GM12878 (cell line): ENCODE data around the gene UTP14C. TPM values are rescaled to one million over a fixed set of nuclear protein-coding genes. Genes with fewer than 3 reads are reported as not detected.

Source experiments
- ATAC-seq: fragments of 200-7000 bp; cut with Tn5 transposase; 3 replicates; pipeline ENCODE4 v1.9.1; 2020; ENCODE audit warnings: mild to moderate bottlenecking, moderate library complexity
- BruUV-seq: library from RNA; stranded (reverse); fragments of 400-500 nt; replicated peaks from 2 replicates; lab custom pipeline; 2021; lab: Mats Ljungman, UMichigan
- CTCF ChIA-PET: fragments of 300-600 bp; sonication (Branson Sonifier 250); formaldehyde crosslinking; extraction: SDS; loops from one replicate; lab custom pipeline; 2021; ENCODE audit warnings: inconsistent platforms; lab: Yijun Ruan, JAX
- POLR2A ChIA-PET: fragments of 350-600 bp; formaldehyde crosslinking; extraction: SDS; loops from one replicate; lab custom pipeline; 2021; ENCODE audit warnings: inconsistent platforms; lab: Charles Lee
- RAD21 ChIA-PET: fragments of 300-600 bp; sonication (Branson Sonifier 250); formaldehyde crosslinking; loops from one replicate; lab custom pipeline; 2023; ENCODE audit warnings: antibody characterized with exemption; ENCODE audit not compliant: unreplicated experiment; lab: Charles Lee
- SMC1A ChIA-PET: fragments of 300-600 bp; sonication (Branson Sonifier 250); formaldehyde crosslinking; loops from one replicate; lab custom pipeline; 2023; ENCODE audit not compliant: unreplicated experiment, uncharacterized antibody; lab: Charles Lee
- DNase-seq: peaks from one replicate; pipeline ENCODE4 v3.0.0-alpha.2; 2011; ENCODE audit warnings: low read depth, low spot score
- FAIRE-seq: peaks from 3 replicates; lab custom pipeline; 2011; peaks lifted over from hg19 to GRCh38; lab: Jason Lieb, UNC
- H2AFZ ChIP-seq: 2 replicates; pipeline ENCODE4 v1.6.0; 2011; ENCODE audit warnings: low read depth, low read length, control low read depth; ENCODE audit not compliant: control insufficient read depth
- H3K27ac ChIP-seq: 2 replicates; pipeline ENCODE4 v1.5.1; 2011; ENCODE audit warnings: control low read depth; ENCODE audit not compliant: control insufficient read depth, insufficient read depth
- H3K27me3 ChIP-seq, 2 experiments: replicated peaks in 1 of 2; 2 replicates each; pipeline versions ENCODE4 v1.6.0 to v1.6.1; 2011; ENCODE audit warnings: low read length in 1 of 2; ENCODE audit not compliant: control insufficient read depth in 2 of 2, insufficient read depth in 2 of 2
- H3K36me3 ChIP-seq, 2 experiments: 2 replicates each; pipeline ENCODE4 v1.5.1; 2011; ENCODE audit warnings: low read length in 1 of 2; ENCODE audit not compliant: control insufficient read depth in 2 of 2, insufficient read depth in 2 of 2
- H3K4me1 ChIP-seq: 2 replicates; pipeline ENCODE4 v1.6.1; 2011; ENCODE audit warnings: mild to moderate bottlenecking, low read length, moderate library complexity, mixed read lengths; ENCODE audit not compliant: control insufficient read depth, insufficient read depth
- H3K4me2 ChIP-seq: 2 replicates; pipeline ENCODE4 v1.6.0; 2011; ENCODE audit warnings: control low read depth; ENCODE audit not compliant: control insufficient read depth, insufficient read depth
- H3K4me3 ChIP-seq: fragments of 200-600 bp; sonication (generic); 2 replicates; pipeline ENCODE4 v1.5.1; 2016
- H3K79me2 ChIP-seq: 2 replicates; pipeline ENCODE4 v1.6.0; 2011; ENCODE audit warnings: low read length; ENCODE audit not compliant: control insufficient read depth, insufficient read depth
- H3K9ac ChIP-seq: 2 replicates; pipeline ENCODE4 v1.8.0; 2011; ENCODE audit warnings: low read length, control low read depth, mixed read lengths; ENCODE audit not compliant: control insufficient read depth, insufficient read depth
- H3K9me3 ChIP-seq: replicated peaks from 3 replicates; pipeline ENCODE4 v1.5.1; 2011; ENCODE audit warnings: mild to moderate bottlenecking, low read length; ENCODE audit not compliant: control insufficient read depth, insufficient read depth
- H4K20me1 ChIP-seq: 2 replicates; pipeline ENCODE4 v1.6.0; 2011; ENCODE audit not compliant: control insufficient read depth, insufficient read depth
- CBX5 ChIP-seq: sonication (generic); IDR thresholded peaks from 2 replicates; pipeline ENCODE4 v1.6.1; 2016; ENCODE audit warnings: low read depth, moderate library complexity, mild to moderate bottlenecking, inconsistent platforms
- CHD1 ChIP-seq: IDR thresholded peaks from 2 replicates; pipeline ENCODE4 v1.6.1; 2012; ENCODE audit warnings: low read depth, low read length, improper control_type of control experiment
- NBN ChIP-seq: fragments of 450-650 bp; IDR thresholded peaks from 2 replicates; pipeline ENCODE4 v1.6.1; 2016
- NFYA ChIP-seq: IDR thresholded peaks from 2 replicates; pipeline ENCODE4 v1.6.1; 2011; ENCODE audit warnings: low read depth, mild to moderate bottlenecking, low read length, improper control_type of control experiment, borderline replicate concordance
- NFYB ChIP-seq: IDR thresholded peaks from 2 replicates; pipeline ENCODE4 v1.6.1; 2011; ENCODE audit warnings: low read depth, mild to moderate bottlenecking, low read length, improper control_type of control experiment, moderate library complexity; ENCODE audit not compliant: insufficient read depth
- SUZ12 ChIP-seq: fragments of 200-600 bp; sonication (generic); IDR thresholded peaks from one replicate; pipeline ENCODE4 v1.6.1; 2018; ENCODE audit warnings: antibody characterized with exemption, mild to moderate bottlenecking; ENCODE audit not compliant: unreplicated experiment
- TARDBP ChIP-seq: IDR thresholded peaks from 2 replicates; pipeline ENCODE4 v1.6.1; 2016; ENCODE audit warnings: borderline replicate concordance
- TBL1XR1 ChIP-seq: IDR thresholded peaks from 2 replicates; pipeline ENCODE4 v1.6.1; 2012; ENCODE audit warnings: low read depth, low read length, improper control_type of control experiment
- YBX1 ChIP-seq: fragments of 450-650 bp; IDR thresholded peaks from 2 replicates; pipeline ENCODE4 v1.6.1; 2016; ENCODE audit warnings: antibody characterized with exemption
- WGBS: methylation state at CpG from one replicate; pipeline ENCODE4 v1.1.6; 2016; ENCODE audit warnings: low lambda C conversion rate; ENCODE audit not compliant: insufficient replicate concordance, insufficient coverage; ENCODE audit errors: missing lambda C conversion rate; 5-methylcytosine and 5-hydroxymethylcytosine counted together
- in situ Hi-C: fragments of 300-500 bp; cut with MboI; formaldehyde crosslinking; loops from 9 replicates; pipeline ENCODE4 v1.14.3; 2018; ENCODE audit warnings: mixed read lengths
- intact Hi-C: fragments of 100-400 bp; cut with micrococcal nuclease; formaldehyde crosslinking; loops from one replicate; pipeline ENCODE4 v1.14.2; 2022; ENCODE audit not compliant: unreplicated experiment
- polyA plus RNA-seq, 11 experiments: library from polyadenylated mRNA; depleted of rRNA in 4 of 11; unstranded in 6 of 11; stranded (reverse) in 5 of 11; fragments of >200 nt; fragmentation: Nextera tagmentation in 4 of 11; fragmentation: Illumina TruSeq in 1 of 11; extraction: Ambion mirVana in 4 of 11; extraction: Trizol in 1 of 11; gene quantifications; 1 replicate in 1 of 11; 2 replicates in 10 of 11; pipeline versions ENCODE4 v1.2.1 to v1.2.3, GENCODE V29; 2011 to 2016; ENCODE audit warnings: inconsistent platforms in 2 of 11, missing spikeins in 2 of 11, low read depth in 1 of 11
- total RNA-seq, 4 experiments: library from RNA; depleted of rRNA in 3 of 4; stranded (reverse); fragments of >200 nt in 3 of 4; fragmentation: Illumina TruSeq in 1 of 4; extraction: Trizol in 1 of 4; gene quantifications; 2 replicates each; pipeline versions ENCODE4 v1.2.1 to v1.2.3, GENCODE V29; 2013 to 2021
- TF ChIP-seq, protein P1 (sequence below): fragments of 150-350 bp; IDR thresholded peaks from 2 replicates; pipeline ENCODE4 v1.6.1; 2016; ENCODE audit warnings: low read depth, low read length
- TF ChIP-seq, protein P2 (sequence below): fragments of 450-650 bp; IDR thresholded peaks from 2 replicates; pipeline ENCODE4 v1.6.1; 2014; ENCODE audit warnings: mild to moderate bottlenecking
- TF ChIP-seq, protein P3 (sequence below): fragments of 450-650 bp; IDR thresholded peaks from 2 replicates; pipeline ENCODE4 v1.6.1; 2017; ENCODE audit warnings: mild to moderate bottlenecking, moderate library complexity

Gene UTP14C
- total and polyA plus RNA-seq, 10 of the 15 experiments (the other 5 are each of a cell fraction or from before 2014, with no cell fraction given): 3.4 to 11.2 (median 6.0) TPM

DNA sequence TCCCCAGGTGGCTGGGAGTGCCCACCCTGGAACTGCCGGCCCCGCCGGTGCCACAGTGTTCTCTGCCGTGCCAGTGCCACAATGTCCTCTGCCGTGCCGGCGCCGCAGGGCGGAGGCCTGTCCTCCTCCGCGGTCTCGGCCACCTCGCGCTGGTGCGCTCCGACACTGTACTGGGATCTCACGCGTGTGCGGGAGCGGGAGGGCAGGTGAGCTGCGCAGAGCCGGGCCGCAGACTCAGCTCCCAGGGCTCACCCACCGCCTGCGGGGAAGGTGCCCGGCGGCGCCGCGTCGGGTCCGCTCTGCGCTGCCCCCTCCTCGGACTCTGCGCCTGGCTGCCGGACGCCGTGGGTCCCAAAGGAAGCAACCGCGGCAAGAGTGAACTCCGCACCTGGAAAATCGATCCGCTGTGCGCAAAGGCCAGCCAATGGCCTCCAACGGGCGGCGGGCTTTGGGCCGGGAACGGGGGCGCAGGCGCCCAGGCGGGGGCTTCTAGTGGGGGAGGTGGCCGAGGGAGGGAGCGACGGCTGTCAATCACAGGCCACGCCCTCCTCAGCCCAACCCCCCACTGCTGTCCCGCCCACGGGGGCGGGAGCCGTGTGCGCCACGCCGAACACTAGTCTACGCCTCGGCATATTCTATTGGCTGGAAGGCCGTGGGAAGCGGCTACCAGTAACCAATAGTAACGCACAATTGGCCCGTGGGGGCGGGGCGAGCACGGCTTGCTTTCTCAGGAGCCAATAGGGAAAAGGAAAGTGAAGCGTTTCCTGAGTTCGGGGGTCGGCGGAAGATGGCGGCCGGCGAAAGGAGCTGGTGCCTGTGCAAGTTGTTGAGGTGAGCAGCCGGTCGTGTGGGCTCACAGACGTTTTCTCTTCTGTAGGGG lies 12.6 kb upstream of the UTP14C start, which contains the start of gene ALG11:
ALG11 (plus strand) TSS at position 767 of the 880 bp plus-strand sequence; CDS start at position 788, 21 bp downstream.
- ATAC-seq: peak; percentile 100
- H3K9ac ChIP-seq: peak within 1 kb of the TSS; percentile 77
- no TSS peak for BruUV-seq
- no peaks in the 10 kb centered on the region; the same call in 1 of the 2 replicates for H3K4me1 ChIP-seq
- 1% methylated on average over 75 of the region's 82 CpGs for WGBS
- peak; percentile 94 for FAIRE-seq
- H3K4me2 ChIP-seq: peak within 1 kb of the TSS; percentile 100
- peaks cover 0 to 1% of the 10 kb centered on the region in 2 experiments; a peak in 3 of 4 replicates for H3K36me3 ChIP-seq
- peak within 1 kb of the TSS; percentile 49 for H3K27ac ChIP-seq
- POLR2A ChIA-PET: no interaction called here
- peak within 1 kb of the TSS; percentile 95 for H3K4me3 ChIP-seq
- CTCF ChIA-PET: interaction anchor here (1.0 to 2.5 kb wide), 7 partner anchors 14 to 438 kb away, joined by 3 to 11 read pairs (median 3); partner anchors contain the start of gene VPS36
- SMC1A ChIA-PET: interaction anchor here (1.0 to 2.1 kb wide), 6 partner anchors 8 to 182 kb away, joined by 3 to 9 read pairs (median 5); no protein-coding TSS in a partner anchor
- peak; percentile 94 for DNase-seq
- RAD21 ChIA-PET: interaction anchor here (1.2 to 1.6 kb wide), 4 partner anchors 53 to 439 kb away, joined by 3 to 5 read pairs (median 4); partner anchors contain the start of gene VPS36
- H3K79me2 ChIP-seq: peaks cover 23% of the 10 kb centered on the region
- in situ Hi-C loops: loop anchor here (10.0 kb wide), 1 partner anchor 443 kb away; the partner anchor contains the start of genes CKAP2 and VPS36
- H3K9me3 ChIP-seq: no peaks in the 10 kb centered on the region; the same call in 1 of the 3 replicates
- intact Hi-C loops: loop anchor here (5.0 kb wide), 2 partner anchors 180 to 440 kb away; partner anchors contain the start of gene VPS36
- no peaks in the 10 kb centered on the region for H4K20me1 ChIP-seq
- H2AFZ ChIP-seq: peak within 1 kb of the TSS; percentile 98
- peaks cover 2 to 13% of the 10 kb centered on the region in 2 experiments; a peak in 2 of 4 replicates for H3K27me3 ChIP-seq
- TF ChIP-seq, protein P1, sequence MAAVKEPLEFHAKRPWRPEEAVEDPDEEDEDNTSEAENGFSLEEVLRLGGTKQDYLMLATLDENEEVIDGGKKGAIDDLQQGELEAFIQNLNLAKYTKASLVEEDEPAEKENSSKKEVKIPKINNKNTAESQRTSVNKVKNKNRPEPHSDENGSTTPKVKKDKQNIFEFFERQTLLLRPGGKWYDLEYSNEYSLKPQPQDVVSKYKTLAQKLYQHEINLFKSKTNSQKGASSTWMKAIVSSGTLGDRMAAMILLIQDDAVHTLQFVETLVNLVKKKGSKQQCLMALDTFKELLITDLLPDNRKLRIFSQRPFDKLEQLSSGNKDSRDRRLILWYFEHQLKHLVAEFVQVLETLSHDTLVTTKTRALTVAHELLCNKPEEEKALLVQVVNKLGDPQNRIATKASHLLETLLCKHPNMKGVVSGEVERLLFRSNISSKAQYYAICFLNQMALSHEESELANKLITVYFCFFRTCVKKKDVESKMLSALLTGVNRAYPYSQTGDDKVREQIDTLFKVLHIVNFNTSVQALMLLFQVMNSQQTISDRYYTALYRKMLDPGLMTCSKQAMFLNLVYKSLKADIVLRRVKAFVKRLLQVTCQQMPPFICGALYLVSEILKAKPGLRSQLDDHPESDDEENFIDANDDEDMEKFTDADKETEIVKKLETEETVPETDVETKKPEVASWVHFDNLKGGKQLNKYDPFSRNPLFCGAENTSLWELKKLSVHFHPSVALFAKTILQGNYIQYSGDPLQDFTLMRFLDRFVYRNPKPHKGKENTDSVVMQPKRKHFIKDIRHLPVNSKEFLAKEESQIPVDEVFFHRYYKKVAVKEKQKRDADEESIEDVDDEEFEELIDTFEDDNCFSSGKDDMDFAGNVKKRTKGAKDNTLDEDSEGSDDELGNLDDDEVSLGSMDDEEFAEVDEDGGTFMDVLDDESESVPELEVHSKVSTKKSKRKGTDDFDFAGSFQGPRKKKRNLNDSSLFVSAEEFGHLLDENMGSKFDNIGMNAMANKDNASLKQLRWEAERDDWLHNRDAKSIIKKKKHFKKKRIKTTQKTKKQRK: 0 out of 2 replicates have a peak, but pooled peaks have one; percentile 52
- TF ChIP-seq, protein P2, sequence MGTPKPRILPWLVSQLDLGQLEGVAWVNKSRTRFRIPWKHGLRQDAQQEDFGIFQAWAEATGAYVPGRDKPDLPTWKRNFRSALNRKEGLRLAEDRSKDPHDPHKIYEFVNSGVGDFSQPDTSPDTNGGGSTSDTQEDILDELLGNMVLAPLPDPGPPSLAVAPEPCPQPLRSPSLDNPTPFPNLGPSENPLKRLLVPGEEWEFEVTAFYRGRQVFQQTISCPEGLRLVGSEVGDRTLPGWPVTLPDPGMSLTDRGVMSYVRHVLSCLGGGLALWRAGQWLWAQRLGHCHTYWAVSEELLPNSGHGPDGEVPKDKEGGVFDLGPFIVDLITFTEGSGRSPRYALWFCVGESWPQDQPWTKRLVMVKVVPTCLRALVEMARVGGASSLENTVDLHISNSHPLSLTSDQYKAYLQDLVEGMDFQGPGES: peak; percentile 86
- no peak for TF ChIP-seq TBL1XR1
- no peak for TF ChIP-seq CHD1
- no peak for TF ChIP-seq YBX1
- TF ChIP-seq, protein P3, sequence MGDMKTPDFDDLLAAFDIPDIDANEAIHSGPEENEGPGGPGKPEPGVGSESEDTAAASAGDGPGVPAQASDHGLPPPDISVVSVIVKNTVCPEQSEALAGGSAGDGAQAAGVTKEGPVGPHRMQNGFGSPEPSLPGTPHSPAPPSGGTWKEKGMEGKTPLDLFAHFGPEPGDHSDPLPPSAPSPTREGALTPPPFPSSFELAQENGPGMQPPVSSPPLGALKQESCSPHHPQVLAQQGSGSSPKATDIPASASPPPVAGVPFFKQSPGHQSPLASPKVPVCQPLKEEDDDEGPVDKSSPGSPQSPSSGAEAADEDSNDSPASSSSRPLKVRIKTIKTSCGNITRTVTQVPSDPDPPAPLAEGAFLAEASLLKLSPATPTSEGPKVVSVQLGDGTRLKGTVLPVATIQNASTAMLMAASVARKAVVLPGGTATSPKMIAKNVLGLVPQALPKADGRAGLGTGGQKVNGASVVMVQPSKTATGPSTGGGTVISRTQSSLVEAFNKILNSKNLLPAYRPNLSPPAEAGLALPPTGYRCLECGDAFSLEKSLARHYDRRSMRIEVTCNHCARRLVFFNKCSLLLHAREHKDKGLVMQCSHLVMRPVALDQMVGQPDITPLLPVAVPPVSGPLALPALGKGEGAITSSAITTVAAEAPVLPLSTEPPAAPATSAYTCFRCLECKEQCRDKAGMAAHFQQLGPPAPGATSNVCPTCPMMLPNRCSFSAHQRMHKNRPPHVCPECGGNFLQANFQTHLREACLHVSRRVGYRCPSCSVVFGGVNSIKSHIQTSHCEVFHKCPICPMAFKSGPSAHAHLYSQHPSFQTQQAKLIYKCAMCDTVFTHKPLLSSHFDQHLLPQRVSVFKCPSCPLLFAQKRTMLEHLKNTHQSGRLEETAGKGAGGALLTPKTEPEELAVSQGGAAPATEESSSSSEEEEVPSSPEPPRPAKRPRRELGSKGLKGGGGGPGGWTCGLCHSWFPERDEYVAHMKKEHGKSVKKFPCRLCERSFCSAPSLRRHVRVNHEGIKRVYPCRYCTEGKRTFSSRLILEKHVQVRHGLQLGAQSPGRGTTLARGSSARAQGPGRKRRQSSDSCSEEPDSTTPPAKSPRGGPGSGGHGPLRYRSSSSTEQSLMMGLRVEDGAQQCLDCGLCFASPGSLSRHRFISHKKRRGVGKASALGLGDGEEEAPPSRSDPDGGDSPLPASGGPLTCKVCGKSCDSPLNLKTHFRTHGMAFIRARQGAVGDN: no peak
- no peak for TF ChIP-seq SUZ12
- TF ChIP-seq NFYA: no peak
- TF ChIP-seq NFYB: peak; percentile 83
- TF ChIP-seq NBN: peak; percentile 38; the same call in 1 of the 2 replicates
- TF ChIP-seq CBX5: no peak
- TF ChIP-seq TARDBP: no peak
